ENCODE data around the gene BCL2.

The BCL2 gene

DNA sequence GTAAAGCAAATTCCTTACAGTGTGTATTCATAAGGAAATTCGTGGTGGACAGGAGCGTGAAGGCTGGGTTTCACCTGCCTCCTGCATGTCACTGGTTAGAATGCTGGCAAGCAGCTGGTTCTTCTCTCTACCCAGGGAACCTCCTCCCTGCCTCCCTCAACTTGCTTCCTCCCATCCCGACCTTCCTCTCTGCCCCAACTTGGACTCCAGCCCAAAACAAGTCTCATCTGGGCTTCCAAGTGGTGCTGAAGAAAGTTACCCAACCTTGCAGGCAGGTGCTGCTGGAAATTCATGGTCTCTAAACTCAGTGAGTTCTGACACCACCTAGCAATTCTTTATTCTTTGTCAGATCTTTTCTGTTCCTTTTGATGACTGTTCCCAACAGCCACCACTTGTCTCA is 184.5 kb downstream of the BCL2 start:
- FAIRE-seq, result no peak

DNA sequence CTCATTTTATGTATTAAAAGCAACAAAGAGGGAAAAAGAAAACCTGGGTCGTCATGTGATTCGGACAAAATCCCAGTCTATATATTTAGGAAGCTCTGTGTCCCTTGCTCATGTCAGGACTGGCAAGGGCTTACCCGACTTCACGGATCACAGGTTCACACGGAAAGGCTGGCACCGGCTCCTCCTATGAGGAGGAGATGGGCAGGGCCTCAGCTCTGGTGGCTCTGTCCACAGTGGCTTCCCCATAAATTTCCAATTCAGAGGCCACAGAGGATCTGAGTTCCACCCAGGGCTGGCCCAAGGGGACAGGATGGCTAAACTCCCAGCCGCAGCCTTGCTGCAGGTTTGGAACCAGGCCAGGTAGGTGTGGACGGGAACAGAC is 186.8 kb downstream of the BCL2 start:
- no peak for FAIRE-seq

DNA sequence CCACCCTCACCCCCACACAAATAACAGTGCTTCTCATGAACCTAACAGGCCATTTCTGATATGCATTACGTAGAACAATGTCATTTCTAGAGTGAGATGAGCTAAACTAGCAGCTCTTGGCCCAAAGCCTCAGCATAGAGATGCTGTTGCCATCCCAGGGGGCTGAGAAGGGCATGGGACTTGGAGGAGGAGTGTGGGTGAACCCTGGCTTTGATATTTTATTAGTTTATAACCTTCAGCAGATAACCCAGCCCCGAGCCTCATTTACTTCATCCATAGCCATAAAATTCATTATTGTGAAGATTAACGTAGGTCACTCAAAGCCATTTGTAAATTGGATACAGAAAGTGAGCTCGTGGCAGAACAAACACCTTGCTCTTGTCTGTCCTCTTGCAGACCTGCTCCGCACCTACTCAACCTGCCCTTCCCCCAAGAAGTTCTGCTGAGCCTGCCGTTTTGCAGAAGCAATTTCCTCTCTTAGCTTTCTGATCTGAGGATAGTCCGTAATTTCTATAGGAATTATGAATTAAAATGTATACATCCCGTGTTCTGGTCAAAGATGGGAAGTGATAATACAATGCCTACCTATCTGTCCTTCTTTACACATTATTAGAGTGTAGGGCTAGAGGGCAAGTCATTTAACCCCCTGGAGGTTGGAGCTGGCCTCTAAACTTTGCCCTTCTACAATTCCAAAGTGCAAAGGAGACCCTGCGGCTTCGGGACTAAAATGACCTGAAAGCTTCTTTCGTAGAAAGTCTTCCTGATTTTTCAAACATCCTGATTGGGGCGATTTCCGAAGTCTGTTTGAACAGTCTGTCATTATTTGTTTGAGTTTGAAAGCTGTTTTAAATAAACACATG is 187.4 kb downstream of the BCL2 start:
- FAIRE-seq, result no peak

DNA sequence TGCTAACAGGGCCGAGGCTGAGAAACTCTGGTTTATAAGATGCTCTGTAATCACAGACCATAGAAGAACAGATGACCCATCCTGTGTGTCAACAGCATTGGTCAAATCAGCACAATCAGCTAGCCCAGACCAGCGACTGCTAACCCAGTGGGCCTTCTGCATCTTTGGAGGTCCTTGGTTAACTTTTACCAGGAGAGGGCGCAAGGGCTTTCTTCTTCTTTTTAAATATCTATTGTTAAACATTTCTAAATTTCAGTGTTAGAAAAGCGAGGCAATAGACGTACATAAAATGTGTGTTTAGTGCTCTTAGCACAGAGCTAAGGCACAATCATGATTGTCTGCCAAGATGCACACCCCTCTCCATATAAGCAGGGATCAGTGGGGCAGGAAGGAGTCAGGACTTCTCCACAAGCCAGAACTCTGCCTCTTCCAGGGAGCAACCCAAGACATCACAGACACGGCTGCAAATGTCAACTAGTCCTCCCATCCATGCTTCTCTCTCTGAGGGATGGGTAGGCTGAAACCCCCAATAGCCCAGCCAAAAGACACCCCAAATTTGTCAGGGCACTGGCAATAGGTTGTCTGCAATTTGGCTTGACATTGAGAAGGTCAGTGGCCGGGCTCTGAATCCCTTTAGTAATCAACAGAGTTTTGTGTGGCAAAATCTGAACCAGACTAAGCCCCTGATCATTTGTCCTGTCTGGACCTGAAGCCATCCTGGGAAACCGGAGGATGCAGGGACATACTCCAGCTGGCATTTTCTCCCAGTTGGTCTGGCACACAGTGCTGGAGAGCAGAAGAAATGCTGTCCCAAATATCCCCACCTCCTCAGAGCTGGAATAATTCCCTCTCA is 188.2 kb downstream of the BCL2 start:
- no peak for FAIRE-seq

DNA sequence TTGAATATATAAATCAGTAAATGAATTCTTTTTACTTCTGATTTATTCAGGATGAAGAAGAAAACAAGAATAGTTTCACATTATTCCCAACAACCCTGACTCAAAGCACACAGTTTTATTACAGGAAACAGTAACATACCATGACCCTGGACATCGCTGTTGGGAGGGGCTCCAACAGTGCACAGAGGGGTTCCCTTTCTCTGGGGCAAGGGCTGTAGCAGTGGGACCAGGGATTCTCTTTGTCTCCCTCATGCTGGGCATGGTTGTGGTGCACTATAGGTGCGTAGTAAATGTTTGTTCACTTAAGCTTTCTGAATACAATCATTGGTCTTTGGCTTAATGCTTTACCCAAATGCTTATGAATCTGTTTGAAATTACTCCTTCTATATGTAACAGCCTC is 189.4 kb downstream of the BCL2 start:
- no peak for FAIRE-seq

DNA sequence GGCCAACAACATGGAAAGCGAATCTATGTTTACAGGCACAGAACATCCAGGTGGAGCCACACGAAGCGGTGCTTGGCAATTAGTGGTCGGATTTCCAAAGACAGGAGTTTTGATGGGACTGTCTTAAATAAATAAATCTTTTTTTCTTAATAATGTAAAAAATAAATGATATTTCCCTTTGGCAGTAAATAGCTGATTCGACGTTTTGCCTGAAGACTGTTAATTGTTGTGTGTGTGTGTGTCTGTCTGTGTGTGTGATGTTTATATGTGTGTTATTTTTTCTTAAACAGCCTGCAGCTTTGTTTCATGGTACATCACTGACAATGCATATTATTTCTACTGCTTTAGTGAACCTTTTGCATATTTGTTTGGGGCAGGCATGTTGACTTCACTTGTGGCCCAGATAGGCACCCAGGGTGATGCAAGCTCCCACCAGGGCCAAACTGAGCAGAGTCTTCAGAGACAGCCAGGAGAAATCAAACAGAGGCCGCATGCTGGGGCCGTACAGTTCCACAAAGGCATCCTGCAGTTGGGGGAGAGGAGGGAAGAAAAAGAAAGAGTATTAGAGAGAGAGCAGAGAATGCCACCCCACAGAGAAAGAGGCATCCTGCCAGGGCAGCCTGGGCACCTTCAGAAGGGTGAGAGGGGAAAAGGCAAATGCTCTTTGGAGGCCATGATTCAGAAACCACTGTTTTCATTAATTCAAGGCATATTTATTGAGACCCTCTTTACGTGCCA is 191.2 kb downstream of the BCL2 start:
- FAIRE-seq, result no peak

DNA sequence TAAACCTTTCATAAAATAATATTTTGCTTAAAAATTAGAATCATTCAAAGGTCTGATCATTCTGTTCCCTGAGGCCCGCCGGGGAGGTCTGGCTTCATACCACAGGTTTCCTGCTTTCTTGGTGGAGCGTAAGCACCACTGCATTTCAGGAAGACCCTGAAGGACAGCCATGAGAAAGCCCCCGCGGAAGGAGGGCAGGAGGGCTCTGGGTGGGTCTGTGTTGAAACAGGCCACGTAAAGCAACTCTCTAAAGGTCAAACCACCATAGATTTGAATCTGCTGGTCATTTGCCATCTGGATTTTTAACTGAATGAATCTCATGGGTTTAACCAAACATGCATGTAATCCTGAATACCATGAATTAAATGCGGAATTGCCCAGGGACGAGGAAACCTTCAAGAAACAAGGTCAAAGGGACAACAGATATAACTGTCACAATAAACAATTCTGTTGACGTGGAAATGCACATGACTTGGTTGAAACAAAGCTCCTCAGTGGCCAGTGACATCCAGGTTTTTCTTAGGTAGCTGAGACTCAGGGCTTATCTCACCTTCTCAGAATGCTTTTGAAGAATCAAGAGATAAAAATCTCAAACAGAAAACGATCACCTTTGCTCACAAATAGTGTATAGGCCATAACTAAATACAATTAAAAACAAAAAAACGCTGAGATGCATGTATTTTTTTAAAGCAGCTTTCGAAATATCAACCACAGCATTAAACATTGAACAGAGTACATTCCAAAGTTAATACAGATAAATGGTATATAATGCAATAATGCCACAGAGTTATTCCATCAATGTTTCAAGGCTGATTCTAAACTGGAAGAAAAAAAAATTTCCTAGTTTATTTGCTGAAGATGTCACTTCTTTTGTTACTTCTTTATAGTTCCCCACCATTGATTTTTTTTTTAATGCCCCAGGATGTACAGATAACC is 193.2 kb downstream of the BCL2 start:
- no peak for FAIRE-seq

DNA sequence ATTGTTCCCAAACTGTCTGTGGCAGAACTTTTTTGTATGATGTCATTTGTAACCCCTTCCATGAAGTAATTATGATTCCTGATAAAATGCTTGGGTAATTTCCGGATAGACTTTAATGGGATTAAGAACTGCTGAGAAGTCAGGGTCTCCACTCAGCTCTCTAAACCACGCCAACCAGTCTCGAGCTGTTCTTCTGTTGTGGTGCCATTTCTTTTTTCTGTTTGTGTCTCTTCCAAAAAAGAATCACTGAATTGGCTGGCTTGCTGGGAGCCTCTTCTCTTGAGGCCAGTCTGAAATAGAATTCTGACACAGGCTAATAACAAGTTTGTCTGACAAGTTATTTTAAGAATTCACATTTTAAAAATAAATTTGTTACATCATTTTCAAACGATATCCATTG is 198.9 kb downstream of the BCL2 start:
- no peak for FAIRE-seq

DNA sequence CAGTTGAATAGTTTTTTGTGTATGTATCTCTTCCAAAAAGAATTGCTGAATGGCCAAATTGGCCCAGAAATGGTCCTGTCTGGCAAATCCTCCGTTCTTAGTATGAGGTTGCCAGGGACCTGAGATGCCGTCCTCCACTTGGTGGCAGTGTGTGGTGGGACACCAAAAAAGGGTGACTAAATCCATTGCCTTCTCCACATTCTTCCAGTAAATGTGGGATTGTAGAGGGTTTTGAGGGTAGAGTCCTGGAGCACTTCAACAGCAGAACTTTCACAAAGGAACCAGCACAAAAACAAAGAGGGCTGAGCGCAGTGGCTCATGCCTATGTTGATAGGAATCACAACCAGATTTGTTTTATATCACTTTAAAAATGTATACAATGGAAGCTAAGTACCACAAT is 199.9 kb downstream of the BCL2 start:
- FAIRE-seq, result no peak

DNA sequence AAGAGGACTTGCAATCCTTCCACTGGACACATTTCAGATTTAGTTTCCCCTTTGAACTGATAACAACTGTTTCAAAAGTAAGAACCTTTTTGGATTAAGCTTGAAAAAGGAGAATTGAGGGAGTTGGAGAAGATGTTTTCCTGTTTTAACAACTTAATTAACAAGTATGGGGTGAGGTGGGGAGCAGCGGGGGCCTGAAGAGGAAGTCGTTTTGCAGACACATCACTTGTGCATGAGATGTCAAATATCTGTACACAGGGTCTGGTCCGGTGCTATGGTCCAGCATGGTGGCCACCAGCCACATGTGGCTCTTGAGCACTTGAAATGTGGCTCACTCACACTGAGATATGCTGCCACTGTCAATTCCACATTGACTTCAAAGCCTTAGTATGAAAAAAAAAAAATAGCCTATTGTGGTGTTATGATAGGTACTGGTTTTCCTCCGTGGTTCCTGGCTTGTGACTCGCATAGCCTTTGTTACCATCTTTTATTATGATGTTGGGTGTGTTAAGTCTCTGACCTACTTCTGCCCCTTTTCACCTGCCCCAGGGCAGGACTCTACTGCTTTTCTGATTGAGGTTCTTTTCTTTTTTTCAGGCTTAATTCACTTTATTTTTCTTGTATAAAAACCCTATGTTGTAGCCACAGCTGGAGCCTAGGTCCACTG is 205.5 kb downstream of the BCL2 start:
- FAIRE-seq, result no peak

DNA sequence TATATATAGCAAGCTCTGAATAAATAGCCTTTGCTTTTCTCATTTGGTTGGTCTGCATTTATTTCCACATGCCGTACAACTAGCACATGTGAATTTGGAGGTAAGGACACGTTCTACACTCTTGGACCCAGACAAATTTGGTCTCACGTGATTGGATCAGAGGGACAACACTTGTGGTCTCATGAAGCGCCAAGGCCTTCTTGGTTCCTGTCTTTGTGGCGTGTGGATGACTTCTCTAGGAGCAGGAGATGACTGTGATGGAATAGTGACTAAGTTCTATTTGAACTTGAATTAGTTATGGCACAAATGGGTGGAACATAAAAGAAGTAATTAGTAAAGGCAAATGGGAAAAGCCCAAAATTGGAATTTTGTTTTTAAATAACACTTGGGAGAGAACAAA is 206.9 kb downstream of the BCL2 start:
- FAIRE-seq, result no peak

DNA sequence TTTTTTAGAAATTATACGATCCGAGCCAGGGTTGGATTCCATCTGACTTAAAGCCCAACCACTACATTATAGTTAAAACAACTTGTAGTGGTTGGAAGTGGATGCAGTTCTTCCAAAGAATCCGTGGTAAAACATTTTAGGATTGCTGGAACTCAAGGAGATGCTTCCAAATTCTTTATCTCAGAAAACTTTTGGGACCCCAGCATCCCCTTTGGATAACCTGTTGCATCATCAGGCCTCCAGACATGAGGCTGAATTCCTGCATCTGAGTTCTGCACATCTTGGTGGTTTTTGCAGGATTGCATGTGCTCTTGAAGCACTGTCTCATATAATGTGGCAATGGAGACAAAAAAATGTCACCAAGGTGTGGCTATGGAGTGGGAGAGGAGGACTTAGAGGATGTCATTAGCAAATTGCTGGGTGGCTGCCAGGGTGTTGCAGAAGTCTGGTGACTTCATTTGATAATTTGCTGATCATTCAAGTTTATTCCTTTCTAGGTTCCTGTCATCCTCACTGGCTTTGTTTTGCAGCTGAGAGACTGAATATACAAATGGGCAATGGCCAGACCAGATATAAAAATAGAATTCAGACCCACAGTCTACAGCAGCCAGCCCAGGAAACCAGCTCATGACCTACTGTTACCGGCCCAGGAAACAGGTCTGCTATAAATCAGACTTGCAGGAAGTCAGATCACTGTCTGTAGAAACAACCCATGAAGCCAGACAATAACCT is 207.7 kb downstream of the BCL2 start:
- FAIRE-seq, result no peak

DNA sequence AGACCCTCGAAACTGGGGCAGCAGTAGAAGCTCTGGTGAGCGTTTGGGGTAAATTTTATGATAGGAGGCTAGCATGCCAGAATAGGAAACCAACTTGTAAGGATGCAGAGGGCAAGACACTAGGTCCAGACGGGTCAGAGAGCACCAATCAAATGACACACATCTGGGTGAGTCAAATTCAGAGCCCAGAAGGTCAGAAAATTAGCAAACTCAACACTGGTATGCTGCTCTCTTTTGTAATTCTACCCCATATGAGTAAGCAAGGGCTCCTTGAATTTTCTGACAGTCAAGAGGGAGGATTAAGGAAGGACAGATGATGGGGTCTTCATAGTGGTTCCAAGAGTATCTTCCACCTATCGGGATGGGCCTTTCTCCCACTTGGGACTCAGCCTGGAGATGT is 209.8 kb downstream of the BCL2 start:
- no peak for FAIRE-seq

DNA sequence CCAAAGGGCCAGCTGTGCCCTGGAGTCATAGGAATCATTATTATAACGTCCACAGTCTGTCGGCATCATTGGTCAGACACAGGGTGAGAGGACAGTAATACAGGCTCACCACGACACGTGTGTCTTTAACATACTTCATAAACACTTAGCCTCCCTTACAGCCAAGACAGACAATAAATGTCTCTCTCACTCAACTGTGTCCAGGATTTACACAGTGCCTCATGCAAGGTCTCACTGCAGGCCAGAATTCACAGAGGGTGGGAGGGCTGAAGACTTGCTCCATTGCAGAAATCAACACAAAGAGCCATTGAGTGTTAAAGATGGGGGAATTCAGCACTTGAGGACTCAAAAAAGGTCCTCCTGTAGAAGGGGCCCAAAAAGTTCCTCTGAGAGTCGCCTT is 210.5 kb downstream of the BCL2 start:
- no peak for FAIRE-seq

DNA sequence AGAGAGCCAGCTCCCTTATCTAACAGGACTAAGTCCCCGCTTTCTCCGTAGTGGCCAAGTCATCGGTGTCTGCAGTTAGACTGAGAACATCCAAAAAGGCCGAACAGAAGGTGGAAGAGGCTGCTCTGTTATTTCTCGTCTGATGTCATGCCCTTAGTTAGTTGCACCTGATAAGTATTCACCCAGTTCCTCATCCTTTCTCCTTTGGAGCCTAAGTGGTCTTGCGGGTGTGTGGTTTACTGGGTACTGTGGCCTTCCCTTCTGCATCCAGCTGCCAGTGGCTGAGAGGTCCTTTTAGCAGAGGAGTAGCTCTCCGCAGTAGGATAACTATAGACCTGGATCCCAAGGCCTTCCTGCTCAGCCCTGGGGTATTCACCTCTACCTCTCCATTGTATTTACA is 211.6 kb downstream of the BCL2 start:
- FAIRE-seq, result no peak

DNA sequence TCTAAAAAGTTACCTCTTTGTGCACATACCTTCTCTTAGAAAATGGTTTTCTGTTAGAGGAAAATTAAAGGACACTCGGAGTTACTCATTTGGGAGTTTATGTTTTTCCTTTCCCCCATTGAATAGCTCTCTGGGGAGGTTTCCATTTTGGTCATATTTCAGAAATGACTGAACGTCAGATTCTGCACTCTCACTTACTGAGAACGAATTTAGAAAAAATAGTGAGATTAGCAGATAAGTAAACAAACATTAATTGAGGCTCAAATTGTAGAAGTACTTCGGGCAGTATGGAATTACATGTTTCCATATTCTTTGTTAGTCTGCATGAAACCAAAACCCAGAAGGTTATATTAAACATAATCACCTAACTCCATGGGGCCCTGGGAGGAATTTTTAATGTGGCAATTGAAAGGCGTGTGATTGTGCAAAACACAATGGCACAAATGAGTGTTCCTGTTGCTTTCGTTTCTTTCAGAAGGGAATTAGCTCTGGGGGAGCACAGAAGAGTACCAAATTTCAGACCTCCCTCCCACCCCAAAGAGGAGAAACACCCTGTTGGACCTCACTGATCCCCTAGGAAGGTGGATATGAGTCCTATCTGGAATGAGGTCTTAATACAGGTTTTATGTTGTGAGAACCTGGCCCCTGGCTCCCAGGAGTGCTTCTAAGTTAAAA is 212.3 kb downstream of the BCL2 start:
- FAIRE-seq, result no peak

DNA sequence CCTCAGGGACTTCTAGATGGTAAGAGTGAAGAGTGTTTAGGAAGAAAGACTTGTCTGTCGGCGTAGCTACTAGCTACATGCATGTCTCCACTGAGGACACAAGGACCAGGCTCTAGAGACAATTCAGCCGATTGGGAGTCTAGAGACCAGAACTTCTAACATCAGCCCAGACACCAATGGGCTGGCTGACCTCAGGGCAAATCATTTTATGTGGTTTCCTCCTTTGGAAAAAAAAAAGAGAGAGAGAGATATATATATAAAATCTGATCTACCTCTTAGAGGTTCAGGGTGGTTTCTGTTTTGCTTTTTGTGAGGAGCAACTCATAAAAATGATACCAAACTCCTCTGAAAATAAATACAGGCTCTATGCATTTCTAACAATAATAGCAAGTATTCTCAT is 212.8 kb downstream of the BCL2 start:
- no peak for FAIRE-seq

DNA sequence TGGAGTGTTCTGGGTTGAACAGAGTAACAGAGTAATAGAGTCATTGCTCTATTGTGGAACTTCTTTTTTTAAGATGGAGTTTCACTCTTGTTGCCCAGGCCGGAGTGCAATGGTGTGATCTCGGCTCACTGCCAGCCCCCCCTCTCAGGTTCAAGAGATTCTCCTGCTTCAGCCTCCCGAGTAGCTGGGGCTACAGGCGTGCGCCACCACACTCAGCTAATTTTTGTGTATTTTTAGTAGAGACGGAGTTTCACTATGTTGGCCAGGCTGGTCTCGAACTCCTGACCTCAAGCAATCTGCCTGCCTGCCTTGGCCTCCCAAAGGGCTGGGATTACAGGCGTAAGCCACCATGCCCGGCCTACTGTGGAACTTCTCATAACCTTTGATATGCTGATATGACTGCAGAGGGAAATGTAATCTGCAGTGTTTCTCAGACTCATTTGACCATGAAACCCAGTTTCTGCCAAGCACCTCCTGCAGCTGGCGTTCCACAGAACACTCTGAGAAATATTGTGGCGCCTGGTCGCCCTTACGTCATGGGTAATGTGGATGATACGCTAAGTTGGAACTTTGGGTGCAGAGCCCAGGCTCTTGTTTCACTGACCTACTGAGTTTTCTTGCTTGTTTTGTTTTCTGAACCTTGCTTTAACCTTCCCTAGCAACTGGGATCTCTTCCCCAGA is 213.8 kb downstream of the BCL2 start:
- no peak for FAIRE-seq

DNA sequence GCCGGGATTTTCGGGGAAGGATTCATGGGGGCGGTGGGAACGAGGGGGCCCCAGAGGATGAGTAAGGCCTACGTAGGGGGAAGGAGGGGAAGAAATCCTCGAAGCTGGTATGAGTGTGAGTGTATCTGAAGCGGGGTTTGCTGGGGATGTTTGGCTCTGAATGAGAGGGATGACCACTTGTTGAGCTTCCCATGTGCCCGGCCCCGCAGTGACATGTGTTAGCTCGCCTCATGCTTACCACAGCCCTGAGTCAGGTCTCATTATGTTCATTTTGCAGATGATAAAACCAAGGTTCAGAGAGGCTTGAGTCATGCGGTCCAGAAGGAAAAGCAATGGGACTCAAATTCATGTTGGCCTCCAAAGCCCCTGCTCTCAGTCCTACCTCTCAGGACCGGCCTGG is 214.7 kb downstream of the BCL2 start:
- FAIRE-seq, result no peak

All from TTC549 (cell line).